ENCODE results near the gene EIF4G1. TPM values are rescaled to one million over a fixed set of nuclear protein-coding genes. Genes with fewer than 3 reads are reported as not detected.
A peak's percentile ranks its signal among the peaks of the same experiment; 100 is the strongest.

The EIF4G1 gene
- total and polyA plus RNA-seq, 2 of the 4 experiments (the other 2 are of a cell fraction): 225 to 274 TPM

GRCh38 chr3:184284696-184285095 is 29.7 kb upstream of the EIF4G1 start:
- Histone ChIP-seq H2BK5ac (ENCODE audit: low read depth, low read length, poor library complexity, severe bottlenecking) (no peak overlapping the region), H2AK5ac (ENCODE audit: low read depth, low read length) (no peak overlapping the region), H3K27me3 (ENCODE audit: control insufficient read depth, insufficient read depth, low read length) (peaks cover 41% of the 10 kb centered on the region), H3K4me3 (ENCODE audit: insufficient read depth, low read depth, low read length) (no peak overlapping the region), H3K9ac (ENCODE audit: low read depth, low read length) (no peak overlapping the region), H4K5ac (ENCODE audit: low read depth, low read length) (no peak overlapping the region), H4K91ac (ENCODE audit: insufficient read depth, low read depth, low read length) (no peak overlapping the region), H3K4me2 (ENCODE audit: low read depth, low read length) (no peak overlapping the region), H3K36me3 (ENCODE audit: control insufficient read depth, insufficient read depth, low read length) (no peaks in the 10 kb centered on the region), H2AK9ac (replicated peaks; ENCODE audit: low read depth, low read length, poor library complexity) (no peak overlapping the region), H3K9me3 (ENCODE audit: control insufficient read depth, insufficient read depth, low read length) (peaks cover 3% of the 10 kb centered on the region), H3K14ac (replicated peaks; ENCODE audit: low read depth, low read length) (no peak overlapping the region), H3K79me1 (ENCODE audit: low read depth in 1 of 2, low read length in 2 of 2) (no peaks in the 10 kb centered on the region), H2AFZ (replicated peaks; ENCODE audit: low read length, poor library complexity) (no peak overlapping the region), H2BK120ac (ENCODE audit: low read depth, low read length) (no peak overlapping the region), H3K27ac (ENCODE audit: insufficient read depth, low read length) (no peak overlapping the region), H4K8ac (ENCODE audit: low read depth in 2 of 2, low read length in 2 of 2) (no peak overlapping the region), H3K9me1 (ENCODE audit: insufficient read depth, low read length) (no peaks in the 10 kb centered on the region), H4K20me1 (ENCODE audit: insufficient read depth, low read length) (no peaks in the 10 kb centered on the region), H3K4me1 (ENCODE audit: control insufficient read depth, insufficient read depth, low read length) (no peaks in the 10 kb centered on the region), H3K56ac (ENCODE audit: extremely low read depth, insufficient read depth, low read length) (no peak overlapping the region), H3K18ac (ENCODE audit: low read depth, low read length) (no peak overlapping the region), H2BK20ac (ENCODE audit: low read depth, low read length) (no peak overlapping the region), H3K23ac (ENCODE audit: low read depth, low read length) (no peak overlapping the region), H3K4ac (ENCODE audit: low read depth, low read length) (no peak overlapping the region), H2BK15ac (ENCODE audit: low read depth, low read length) (no peak overlapping the region)
- ChIA-PET POLR2A (ENCODE audit: unreplicated experiment) (interaction anchor here (0.6 kb wide), 1 partner anchor 64 kb away, joined by 6 read pairs; no protein-coding TSS in a partner anchor), CTCF (interaction anchor here (0.6 kb wide), 1 partner anchor 40 kb away, joined by 3 read pairs; no protein-coding TSS in a partner anchor)
- WGBS, 2 experiments (ENCODE audit: extremely low coverage in 2 of 2, insufficient read length in 1 of 2): 0% methylated on average over 2 of the region's 4 CpGs; no CpG with 5 or more reads in 1 of the 2 experiments
- dilution Hi-C loops (cut with HindIII; ENCODE audit: low sequenced_read_pairs, unreplicated experiment) (no loop called here), intact Hi-C loops (cut with micrococcal nuclease) (loop anchor here (1.0 to 5.0 kb wide), 2 partner anchors 57 to 389 kb away; partner anchors contain the start of gene VWA5B2), in situ Hi-C loops (cut with MboI; ENCODE audit: low sequenced_read_pairs) (loop anchor here (10.0 kb wide), 1 partner anchor 390 kb away; no protein-coding TSS in a partner anchor)
- TF ChIP-seq SMC3 (IDR thresholded peaks at IDR 0.05; ENCODE audit: low read depth, low read length) (peak; percentile 36; the same call in 1 of the 2 replicates), RFX5 (IDR thresholded peaks at IDR 0.05; ENCODE audit: low read depth, low read length) (no peak), CTCF (conservative IDR thresholded peaks at IDR 0.05; ENCODE audit: low read depth, low read length) (peak; percentile 57), MXI1 (IDR thresholded peaks at IDR 0.05; ENCODE audit: borderline replicate concordance, low read depth, low read length) (0 out of 2 replicates have a peak, but pooled peaks have one; percentile 16), RAD21 (IDR thresholded peaks at IDR 0.05; ENCODE audit: low read length) (peak; percentile 63), RCOR1 (IDR thresholded peaks at IDR 0.05; ENCODE audit: insufficient replicate concordance, low read length) (no peak)
- BruUV-seq (replicated peaks): no TSS peak
- DNase-seq: peak; percentile 65
- ATAC-seq (ENCODE audit: low read depth): peak; percentile 94

Data from IMR-90 (cell line).